ENCODE measurements around the gene THRAP3.

THRAP3 gene

DNA sequence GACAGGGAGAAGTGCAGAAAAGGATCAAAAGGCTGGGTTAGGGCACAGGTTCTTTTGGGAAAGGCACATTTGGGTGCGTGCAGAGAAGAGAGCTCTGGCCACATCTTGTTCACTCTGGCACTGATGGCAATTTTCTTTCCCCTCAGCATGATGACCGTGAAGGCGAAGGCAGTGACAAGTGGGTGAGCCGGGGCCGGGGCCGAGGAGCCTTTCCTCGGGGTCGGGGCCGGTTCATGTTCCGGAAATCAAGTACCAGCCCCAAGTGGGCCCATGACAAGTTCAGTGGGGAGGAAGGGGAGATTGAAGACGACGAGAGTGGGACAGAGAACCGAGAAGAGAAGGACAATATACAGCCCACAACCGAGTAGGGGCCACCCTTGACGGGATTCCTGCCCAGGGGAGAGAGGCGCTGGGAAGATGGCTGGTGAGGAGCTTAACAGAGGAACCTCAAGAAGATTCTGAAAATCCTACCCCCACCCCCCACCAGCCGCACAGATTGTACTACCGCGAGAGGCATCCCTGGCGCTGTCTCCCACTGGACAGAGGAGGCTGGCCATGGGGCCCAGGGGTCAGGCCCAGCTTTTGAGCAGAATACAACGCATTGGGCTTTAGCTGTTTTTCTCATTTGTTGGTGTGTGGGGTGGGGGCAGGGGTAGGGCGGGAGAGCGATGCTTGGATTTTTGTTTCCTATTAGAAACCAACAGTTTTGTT is 79.6 kb downstream of the THRAP3 start:
- no peak for DNase-seq

DNA sequence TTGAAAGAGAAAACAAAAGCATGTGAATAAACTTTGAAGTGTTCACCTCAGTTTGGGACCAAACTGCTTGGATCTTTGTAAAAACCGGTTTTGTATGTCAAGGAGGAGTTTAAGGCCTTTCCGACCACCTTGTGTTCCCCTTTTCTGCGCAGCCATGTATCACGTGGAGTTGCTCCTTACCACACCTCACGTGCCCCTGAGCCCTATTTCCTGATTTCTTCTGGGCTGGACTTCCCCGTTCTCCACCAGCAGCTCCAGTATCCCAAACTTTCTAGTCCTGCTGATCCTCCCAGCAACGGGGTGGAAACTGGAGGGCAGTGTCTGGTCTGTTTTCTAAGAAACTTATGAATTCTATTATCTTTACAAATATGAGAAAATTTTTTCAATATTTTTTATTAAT is 80.3 kb downstream of the THRAP3 start:
- no peak for DNase-seq

DNA sequence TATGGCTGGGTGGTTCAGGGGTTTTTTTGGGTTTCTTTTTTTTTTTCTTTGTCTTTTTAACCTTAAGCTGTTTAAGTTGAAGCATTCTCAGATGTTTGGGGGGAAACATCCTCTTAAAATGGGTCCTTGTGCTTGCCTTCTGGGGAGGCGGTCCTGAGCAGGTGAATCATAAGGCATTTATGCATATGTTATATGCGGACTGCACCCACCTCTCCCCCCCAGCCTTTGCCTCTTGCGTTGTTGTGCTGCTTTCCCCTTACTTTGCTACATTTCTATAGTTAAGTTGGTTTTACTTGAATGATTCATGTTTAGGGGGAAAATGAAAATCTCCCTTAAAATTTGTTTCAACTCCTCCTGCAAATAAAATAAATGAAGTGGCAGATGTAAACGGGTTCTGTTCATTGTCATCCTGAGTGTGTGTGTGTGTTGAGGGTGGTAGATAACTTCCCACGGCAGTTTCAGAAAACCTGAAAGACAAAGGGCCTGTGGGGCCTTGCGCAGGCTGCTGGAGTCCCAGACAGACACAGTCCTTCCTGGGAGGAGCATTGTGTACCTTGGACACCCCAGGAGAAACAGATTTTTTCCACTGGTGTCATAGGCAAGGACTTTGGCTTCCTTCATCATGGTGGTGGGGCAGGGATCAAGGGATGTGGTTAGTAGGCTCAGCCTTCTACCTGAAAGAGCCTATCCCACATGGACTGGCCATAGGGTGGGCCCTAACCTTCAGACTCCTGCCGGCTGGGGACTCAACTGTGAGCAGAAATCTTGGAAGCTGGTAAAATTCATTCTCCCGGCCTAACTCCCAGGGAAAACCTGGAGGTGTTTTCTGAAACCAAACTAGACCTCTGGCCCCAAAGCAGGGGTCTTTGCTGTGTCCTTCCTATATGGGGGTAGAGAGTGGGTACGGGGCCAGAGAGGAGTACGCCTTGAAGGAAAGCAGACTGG is 81.0 kb downstream of the THRAP3 start:
- DNase-seq, result no peak

DNA sequence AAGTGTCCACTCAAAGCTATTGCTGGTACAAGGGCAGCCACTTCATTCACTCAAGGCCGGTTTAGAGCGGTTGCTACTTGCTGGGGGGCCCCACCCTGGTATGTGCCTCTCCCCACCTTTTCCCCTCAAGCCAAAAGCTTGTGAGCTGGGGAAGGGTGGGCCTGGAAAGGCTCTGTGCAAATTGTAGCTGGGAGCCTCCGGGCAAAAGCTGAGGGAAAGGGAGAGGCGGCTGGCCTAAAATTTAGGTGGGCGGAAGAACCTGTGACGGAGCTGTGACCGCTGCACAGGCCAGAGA is 81.6 kb downstream of the THRAP3 start:
- no peak for DNase-seq

DNA sequence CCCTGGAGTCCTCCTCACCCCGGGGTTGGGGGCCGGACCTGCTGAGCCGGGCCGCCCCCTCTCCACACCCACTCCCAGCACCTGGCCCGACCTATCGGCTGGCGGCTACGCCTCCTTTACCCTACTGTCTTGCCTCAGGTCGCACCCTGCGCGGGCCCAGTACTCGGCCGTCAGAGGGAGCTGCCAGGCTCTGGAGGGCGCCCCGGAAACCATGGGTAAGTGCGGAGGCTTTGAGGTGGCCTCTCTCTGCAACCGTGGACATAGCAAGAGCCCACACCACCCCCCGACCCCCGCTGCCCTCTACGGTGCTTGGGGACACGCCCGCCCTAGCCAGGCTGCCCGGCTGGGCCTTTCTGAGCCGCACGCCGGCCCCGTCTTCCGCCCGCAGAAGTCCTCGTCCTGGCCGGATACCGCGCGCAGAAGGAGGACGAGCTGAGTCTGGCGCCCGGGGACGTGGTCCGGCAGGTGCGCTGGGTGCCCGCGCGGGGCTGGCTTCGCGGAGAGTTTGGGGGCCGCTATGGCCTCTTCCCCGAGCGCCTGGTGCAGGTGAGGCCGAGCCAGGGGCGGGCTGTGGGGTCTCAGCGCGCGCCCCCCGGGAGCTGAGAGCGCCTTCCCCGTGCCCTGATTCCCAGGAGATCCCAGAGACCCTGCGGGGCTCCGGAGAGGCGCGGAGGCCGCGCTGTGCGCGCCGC is 82.1 kb downstream of the THRAP3 start, which contains the start of gene SH3D21:
SH3D21 (plus strand) TSS at position 159 of the 692 bp plus-strand sequence; CDS start at position 212, 53 bp downstream.
- peak; percentile 24 for DNase-seq

DNA sequence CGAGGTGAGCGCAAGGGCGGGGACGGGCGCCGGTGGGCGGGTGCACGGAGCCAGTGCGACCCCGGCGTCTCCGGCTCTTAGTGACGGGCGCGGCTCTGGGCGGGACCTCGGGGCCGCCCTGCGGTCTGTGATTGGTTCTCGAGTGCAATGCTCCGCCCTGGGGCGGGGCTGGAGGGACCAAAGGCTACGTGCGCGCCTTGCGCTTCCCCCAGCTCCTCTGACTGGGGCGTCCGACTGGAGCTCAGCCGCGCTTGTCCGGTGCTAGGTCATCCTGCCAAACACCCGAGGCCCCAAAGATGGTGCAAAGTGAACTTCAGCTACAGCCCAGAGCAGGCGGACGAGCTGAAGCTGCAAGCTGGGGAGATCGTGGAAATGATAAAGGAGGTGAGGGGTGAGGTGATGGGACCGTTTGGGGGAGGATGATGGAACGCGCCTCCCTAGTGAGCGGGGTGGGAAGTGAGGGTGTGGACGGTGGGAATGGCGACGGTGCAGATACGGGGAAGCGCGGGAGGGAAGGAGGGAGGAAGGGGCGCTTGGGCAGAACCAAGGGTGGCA is 82.7 kb downstream of the THRAP3 start:
- DNase-seq, result peak; percentile 84

DNA sequence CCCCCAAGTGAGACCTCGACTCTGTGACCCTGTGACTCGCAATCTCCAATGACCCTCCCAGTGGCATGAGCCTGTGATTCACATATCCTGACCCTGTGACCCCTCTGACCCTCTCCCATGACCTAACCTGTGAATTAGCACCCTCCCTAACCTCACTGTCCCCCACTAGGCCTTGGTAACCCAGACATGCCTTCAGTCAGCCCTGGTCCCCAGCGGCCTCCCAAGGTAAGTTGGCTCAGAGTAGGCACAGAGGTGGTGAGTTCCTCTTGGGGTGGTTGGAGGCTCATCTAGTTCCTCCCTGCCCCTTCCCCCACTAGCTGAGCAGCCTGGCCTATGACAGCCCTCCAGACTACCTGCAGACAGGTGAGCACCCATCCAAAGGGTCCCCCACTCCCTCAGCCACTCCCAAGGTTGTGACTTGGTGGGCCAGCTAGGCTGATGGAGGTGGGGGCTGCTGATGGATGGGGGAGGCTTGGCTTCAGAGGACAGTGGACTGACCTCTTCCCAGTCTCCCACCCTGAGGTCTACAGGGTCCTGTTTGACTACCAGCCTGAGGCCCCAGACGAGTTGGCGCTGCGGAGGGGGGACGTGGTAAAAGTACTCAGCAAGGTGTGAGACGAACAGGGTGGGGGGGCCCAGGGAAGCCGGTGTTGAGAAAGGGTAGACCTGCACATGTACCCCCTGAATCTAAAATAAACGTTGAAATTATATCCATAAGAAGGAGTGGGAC is 83.5 kb downstream of the THRAP3 start:
- no peak for DNase-seq

DNA sequence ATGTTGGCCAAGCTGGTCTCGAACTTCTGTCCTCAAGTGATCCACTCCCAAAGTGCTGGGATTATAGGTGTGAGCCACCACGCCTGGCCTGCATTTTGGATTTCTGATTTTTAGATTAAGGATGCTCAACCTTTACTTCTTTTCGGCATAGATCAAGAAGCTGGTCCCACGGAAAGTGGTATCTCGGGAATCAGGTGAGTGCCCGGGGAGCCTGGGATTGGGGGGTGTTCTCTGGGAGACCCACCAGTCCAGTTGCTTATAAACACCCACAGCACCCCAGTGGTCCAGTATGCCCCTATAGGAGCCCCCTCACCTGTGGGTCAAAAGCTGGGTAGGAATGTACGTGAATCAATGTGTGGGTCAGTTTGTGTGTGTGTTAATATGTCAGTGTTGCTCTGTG is 85.2 kb downstream of the THRAP3 start:
- no peak for DNase-seq

DNA sequence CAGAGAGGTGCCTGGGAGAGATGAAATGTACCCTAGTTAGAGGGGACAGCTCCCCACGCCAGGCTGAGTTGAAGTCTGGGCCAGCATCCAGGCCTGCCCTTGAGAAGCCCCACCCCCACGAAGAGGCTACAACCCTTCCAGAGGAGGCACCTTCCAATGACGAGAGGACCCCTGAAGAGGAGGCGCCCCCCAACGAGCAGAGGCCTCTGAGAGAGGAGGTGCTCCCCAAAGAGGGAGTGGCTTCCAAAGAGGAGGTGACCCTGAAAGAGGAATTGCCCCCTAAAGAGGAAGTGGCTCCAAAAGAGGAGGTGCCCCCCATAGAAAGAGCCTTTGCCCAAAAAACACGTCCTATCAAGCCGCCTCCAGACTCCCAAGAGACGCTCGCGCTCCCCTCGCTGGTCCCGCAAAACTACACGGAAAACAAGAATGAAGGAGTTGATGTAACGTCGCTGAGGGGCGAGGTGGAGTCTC is 96.1 kb downstream of the THRAP3 start:
- no peak for DNase-seq

DNA sequence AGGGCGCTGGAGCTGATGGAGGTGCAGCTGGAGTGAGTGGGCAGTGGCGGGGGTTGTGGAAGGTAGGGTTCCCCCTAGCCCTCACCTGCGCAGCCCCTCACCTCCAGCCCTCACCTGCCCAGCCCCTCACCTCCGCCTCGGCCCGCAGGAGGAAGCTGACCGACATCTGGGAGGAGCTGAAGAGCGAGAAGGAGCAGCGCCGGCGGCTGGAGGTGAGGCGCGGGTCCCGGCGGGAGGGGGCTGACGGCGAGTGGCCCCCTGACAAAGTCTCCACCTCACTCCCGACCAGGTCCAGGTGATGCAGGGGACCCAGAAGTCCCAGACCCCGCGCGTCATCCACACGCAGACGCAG is 96.5 kb downstream of the THRAP3 start:
- no peak for DNase-seq

DNA sequence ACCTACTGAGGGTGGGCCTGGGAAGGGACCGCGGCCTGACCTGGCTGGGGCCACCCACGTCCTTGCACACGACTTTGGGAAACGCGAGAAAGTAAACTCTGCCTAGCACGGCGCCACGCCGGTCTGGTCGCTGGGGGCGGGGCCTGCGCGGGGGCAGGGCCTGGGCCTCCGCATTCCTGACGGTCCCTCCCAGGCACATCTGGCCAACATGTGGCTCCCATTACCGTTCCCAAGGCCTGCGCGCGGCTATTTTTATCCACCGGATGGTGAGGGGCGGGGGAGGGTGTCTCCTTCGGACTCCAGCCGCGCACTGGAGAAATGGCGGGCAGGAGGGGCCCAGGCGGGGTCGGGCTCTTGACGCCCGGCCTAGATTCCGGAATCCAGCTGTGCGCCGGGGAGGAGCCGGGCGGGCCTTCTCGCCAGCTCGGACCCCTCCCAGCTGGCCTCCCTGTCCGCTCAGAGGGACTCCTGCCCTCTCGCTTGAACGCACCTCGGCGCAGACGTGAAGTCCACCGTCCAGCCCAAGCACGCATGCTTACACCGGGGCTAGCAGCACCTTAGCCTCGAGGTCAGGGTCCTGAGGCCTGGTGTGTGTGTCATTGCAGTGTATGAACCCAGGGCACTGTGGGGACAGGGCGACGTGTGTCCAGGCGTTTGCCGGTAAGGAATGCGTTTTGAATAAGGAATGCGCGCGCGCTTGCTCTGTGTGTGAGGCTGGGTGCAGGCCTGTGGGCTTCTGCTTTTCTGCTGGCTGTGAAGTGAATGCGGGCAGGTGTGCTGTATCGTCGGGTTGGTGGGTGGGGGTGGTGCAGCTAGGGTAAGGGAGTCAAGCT is 97.1 kb downstream of the THRAP3 start:
- DNase-seq, result no peak

DNA sequence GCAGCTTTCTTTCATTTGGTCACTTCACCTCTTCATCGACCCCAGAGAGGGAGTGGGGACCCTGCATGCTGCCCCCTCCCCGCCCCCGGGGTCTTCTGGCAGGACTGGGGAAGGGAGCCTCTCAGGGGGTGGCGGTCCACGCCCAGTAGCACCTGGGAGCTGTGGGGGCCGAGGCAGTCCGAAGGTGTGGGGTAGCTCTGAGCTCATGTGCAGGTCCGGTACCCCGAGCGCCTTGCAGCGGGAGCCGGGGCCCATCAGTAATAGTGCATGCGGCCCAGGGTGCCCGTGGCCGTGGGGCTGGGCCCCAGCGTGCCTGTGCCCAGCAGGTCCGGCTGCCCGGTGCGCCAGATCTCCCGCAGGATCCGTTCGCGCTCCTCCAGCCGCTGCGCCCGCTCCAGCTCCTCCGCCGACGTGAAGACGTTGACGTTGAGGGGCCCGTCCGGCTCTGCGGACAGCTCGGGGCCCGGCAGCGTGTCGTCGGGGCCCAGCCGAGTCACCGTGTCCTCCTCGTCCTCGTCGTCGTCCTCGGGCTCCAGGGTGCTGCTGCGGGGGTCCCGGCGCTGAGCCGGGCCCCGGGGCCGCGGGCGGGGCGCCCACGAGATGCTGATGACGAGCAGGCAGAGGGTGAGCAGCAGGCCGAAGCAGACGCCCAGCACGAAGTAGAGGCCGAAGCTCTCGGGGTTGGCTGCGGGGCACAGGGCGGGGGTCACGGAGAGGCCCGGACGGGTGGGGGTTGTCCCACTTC is 98.0 kb downstream of the THRAP3 start:
- no peak for DNase-seq

DNA sequence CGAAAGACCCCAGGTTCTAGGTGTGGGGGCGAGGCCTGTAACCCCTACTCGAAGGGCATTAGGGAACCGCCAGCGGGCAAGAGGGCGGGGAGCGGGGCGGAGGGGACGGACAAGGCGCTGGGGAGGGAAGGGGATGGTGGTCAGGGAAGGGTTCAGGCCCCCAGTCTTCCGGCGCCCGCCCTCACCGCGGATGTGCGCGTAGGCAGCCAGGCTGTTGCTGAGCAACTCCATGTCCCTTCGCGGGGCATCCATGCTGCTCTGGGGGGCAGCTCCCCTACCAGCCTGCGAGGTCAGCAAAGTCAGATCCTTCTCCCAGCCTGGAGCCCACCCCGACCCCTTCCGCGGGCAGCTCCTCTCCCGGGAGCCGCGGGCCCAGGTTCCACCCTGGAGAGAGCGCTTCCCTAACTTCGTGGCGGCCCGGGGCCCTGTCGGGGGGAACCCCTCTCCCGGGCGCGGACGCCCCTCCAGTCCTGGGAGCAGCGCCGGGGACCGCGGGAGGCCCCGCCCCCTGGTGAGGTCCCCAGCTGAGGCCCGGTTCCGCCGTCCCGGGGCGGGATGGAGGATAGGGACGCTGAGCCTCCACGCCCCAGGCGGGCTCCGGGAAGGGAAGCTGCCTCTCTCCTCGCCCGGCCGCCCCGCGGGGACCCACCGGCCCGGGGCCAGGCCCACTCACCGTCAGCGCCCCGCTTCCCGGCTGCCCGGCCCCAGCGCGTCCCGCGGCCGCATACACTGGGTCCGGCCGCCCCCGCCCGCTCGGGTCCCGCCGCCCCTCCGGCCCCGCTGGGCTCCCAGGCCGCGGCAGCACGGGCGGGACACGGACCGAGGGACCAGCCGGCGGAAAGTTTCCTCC is 98.8 kb downstream of the THRAP3 start:
- DNase-seq, result no peak

DNA sequence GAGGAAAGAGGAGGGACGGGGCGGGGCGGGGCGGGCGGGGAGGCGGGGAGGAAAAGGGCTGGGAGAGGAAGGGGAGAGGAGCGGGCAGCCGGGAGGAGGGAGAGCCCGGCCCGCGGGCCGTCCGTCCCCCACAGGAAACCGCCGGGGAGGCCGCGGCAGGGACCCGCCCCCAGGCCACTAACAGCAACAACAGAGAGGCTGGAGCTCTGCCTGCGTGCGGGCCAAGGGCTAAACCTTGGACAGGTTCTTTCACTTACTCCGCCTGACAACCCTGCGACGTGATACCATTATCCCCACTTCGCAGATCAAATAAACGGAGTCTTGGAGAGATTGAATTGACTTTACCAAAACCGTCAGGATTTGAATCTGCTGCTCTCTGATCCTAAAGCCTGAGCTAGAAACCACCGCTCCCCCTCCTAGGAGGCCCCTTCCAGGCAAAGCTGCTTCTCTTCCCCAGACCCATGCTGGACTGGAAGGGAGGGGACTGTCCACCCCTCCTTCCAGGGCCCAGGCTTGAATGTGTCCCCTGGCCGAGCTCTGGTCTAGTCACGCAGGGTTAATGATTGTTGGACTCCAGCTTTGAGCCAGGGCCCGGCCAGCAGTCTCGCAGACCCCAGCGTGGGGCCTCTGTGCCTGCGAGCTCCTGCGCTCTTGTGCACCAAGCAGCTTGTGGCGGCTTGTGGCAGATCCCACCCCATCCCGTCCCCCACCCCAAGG is 99.6 kb downstream of the THRAP3 start, which contains the start of gene EVA1B:
EVA1B (minus strand) TSS at position 10 of the 717 bp plus-strand sequence. CDS start 608 bp downstream, outside the sequence.
- DNase-seq, result no peak

DNA sequence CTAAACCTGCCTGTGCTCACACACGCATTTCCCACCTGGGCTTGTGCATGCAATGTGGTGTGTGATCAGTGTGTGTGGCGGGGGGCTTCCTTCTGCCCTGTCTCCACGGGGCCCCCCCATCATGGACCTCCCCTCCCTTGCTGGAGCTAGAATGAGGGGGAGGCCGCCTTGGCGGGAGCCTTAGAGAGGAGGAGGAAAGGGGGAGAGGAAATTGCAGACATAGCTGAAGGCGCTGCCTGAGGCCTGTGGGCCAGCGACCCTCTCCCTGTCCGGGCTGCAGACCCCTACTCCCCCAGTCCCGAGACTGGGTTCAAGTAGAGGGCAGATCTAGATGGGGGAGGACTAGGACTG is 100.1 kb downstream of the THRAP3 start:
- no peak for DNase-seq

DNA sequence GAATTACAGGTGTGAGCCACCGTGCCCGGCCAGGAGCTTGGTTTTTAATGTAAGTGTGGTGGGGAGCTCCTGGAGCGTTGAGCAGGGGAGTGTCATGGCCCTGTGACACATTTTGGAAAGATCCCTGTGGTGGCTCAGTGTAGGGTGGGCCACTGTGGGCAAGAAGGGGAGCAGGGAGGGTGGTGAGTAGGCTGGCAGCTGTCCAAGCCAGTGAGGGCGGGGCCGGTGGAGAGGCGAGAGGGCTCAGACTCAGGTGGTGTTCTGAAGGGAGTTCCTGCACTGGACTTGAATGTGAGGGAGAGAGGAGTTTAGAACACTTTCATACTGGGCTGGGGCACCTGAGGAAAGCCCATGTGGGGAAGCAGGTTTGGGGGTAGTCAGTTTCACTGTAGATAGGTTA is 102.3 kb downstream of the THRAP3 start:
- DNase-seq, result no peak

DNA sequence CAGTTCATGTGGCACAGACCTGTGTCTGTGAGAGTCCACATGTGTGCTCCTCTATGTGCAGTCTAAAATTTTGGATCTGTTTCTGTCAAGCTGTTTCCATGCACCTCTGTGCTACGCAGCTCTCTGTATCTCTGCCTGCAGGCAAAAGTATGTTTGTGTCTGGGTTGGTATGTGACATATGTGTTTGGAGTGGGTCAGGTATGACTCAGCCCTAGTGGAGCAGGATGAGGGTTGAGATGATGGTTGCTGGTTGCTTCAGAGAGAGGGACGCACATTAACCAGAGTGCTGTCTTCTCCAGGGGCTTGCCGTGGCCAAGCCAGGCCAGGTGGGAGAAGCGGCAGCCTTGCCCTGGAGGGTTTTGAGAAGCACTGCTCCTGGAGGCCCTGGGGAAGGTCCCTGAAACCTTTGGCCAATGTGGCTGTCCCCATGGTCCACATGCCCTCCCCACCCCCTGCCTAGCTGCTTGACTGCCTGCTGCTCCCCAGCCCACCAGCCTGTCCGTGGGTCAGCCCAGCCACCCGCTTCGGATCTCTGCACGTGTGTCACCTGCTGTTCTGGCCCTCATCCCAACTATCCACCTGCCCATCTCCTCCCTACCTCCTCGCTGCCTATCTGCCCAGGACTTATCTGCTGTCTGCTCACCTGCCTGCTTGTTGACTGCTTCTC is 103.3 kb downstream of the THRAP3 start:
- DNase-seq, result no peak

DNA sequence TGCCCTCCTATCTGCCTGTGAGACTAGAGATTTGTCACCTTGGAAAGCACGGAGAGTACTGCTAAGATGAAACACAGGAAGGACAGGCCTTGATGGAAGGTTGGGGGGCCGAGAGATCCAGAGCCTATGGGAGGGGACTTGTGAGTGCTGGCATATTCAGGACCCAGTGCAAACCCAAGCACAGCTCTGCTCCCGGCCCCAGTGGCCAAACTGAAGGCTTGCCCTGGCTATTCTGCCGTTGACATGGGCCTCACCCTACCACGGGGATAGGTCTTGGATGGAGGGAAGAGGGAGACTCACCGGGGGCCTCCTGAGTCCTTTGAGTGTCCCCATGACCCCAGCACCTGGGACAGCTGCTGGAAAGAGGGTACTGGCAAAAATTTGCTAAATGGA is 103.8 kb downstream of the THRAP3 start:
- no peak for DNase-seq

DNA sequence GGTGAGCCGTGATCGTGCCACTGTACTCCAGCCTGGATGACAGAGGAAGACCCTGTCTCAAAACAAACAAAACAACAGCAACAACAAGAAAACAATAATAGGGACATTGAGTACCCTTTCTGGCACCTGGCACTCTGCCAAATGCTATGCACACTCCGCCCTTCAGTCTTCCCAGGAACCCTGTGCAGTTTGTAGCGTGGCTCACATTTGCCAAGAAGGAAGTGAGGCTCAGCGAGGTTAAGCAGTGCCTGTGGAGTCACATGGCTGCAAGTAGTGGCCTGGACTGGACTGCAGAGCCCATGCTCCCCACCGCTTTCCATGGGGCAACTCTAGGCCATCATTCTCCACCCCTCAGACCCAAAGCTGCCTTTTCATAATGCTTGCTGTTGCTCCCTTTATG is 104.5 kb downstream of the THRAP3 start:
- DNase-seq, result peak; percentile 6
